Ishikawa (cell line): ENCODE measurements around the gene ROCK1.
A peak's percentile ranks its signal among the peaks of the same experiment; 100 is the strongest.

Source experiments
- CEBPB ChIP-seq: IDR thresholded peaks from 2 replicates; pipeline ENCODE4 v1.6.1; 2012
- CREB1 ChIP-seq: IDR thresholded peaks from 2 replicates; pipeline ENCODE4 v1.6.1; 2012; ENCODE audit warnings: low read depth
- EGR1 ChIP-seq: IDR thresholded peaks from 2 replicates; pipeline ENCODE4 v1.6.1; 2012
- EP300 ChIP-seq: IDR thresholded peaks from 2 replicates; pipeline ENCODE4 v1.6.1; 2012; ENCODE audit warnings: borderline replicate concordance
- FOXM1 ChIP-seq: IDR thresholded peaks from 2 replicates; pipeline ENCODE4 v1.6.1; 2012; ENCODE audit warnings: low read depth, borderline replicate concordance
- MAX ChIP-seq: IDR thresholded peaks from 2 replicates; pipeline ENCODE4 v1.6.1; 2012
- NFIC ChIP-seq: IDR thresholded peaks from 2 replicates; pipeline ENCODE4 v1.6.1; 2012
- RAD21 ChIP-seq: IDR thresholded peaks from 2 replicates; pipeline ENCODE4 v1.6.1; 2012; ENCODE audit warnings: low read depth
- REST ChIP-seq: IDR thresholded peaks from 2 replicates; pipeline ENCODE4 v1.6.1; 2012; ENCODE audit warnings: low read depth, mild to moderate bottlenecking
- TAF1 ChIP-seq: IDR thresholded peaks from 2 replicates; pipeline ENCODE4 v1.6.1; 2012; ENCODE audit warnings: low read depth, mild to moderate bottlenecking
- TCF12 ChIP-seq: IDR thresholded peaks from 2 replicates; pipeline ENCODE4 v1.6.1; 2012; ENCODE audit warnings: low read depth
- TEAD4 ChIP-seq: IDR thresholded peaks from 2 replicates; pipeline ENCODE4 v1.6.1; 2012
- USF1 ChIP-seq: IDR thresholded peaks from 2 replicates; pipeline ENCODE4 v1.6.1; 2012
- YY1 ChIP-seq: IDR thresholded peaks from 2 replicates; pipeline ENCODE4 v1.6.1; 2012; ENCODE audit warnings: low read depth
- ZBTB7A ChIP-seq: IDR thresholded peaks from 2 replicates; pipeline ENCODE4 v1.6.1; 2012; ENCODE audit warnings: low read depth

Gene ROCK1

DNA sequence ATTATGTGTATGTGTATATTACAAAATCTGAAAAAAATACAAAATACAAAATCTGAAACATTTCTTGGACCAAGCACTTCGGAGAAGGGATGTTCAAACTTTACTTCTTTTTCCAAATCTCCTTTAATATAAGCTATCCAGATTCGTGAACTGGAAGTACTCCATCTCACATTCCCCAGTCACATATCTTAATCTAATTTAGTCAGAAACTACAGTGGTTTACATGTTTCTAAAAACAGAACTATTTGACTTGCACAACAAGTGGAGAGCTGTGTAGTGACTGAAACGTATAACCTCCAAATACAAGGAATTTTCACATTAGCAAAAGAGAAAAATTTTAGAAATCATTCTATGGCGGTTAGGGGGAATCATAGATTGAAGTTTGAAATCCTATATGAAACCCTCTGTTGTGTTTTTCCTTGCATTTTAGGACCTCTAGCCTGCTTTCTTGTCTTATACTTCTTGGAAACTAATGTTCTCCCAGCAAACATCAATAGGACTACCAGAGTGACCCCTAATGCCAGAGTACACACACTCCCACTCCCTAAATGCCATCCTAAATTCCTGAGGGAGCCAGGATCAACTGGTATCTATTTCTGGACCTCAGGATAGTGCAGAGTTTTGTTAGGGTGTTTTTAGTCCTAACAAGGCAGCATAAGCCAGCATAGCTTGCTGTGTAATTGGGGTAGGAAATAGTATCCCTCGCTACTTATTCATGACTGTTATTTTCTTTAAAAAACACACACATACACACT lies 30.2 kb upstream of the ROCK1 start:
- TF ChIP-seq REST (no peak), FOXM1 (no peak), ZBTB7A (no peak), TAF1 (no peak), EGR1 (no peak), TCF12 (no peak), USF1 (no peak), CEBPB (no peak), NFIC (no peak), CREB1 (no peak), YY1 (no peak), EP300 (no peak), RAD21 (no peak), MAX (no peak), TEAD4 (no peak)

DNA sequence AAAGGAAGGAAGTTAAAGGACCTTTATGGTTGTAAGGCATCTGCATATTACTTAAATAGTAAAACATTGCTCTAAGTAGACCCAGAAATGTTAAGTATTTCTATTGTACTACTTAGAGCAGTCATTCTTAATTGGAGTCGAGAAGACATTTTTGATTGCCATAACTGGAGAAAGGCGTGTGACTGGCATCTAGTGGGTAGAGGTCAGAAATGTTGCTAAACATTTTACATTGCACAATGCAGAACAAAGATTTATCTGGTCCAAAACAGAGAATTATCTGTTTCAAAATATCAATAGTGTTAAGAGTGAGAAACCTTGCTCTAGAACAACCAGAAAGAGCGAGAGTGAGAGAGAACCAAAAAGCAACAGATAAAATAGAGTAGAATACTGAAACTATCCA lies 23.3 kb upstream of the ROCK1 start:
- TF ChIP-seq RAD21 (peak; percentile 54), YY1 (no peak), CREB1 (no peak), FOXM1 (no peak), REST (no peak)

- TF ChIP-seq TEAD4 (no peak), REST (no peak), RAD21 (no peak), TCF12 (no peak), EP300 (no peak), NFIC (no peak), EGR1 (no peak), TAF1 (no peak), ZBTB7A (no peak), USF1 (no peak), CEBPB (no peak)
Measured at GRCh38 chr18:21132398-21132918, 20.8 kb upstream of the ROCK1 start.

GRCh38 chr18:21131698-21132227 lies 20.1 kb upstream of the ROCK1 start:
- no peak for TF ChIP-seq EGR1
